H9 (cell line): Measurements from ENCODE around the gene TMEM59L. TPM values are rescaled to one million over a fixed set of nuclear protein-coding genes. Genes with fewer than 3 reads are reported as not detected.

Experiments used
- DNase-seq: peaks from one replicate; pipeline ENCODE4 v3.0.0-alpha.2; 2017
- H2AFZ ChIP-seq: one replicate; pipeline ENCODE4 v1.6.1; 2013; ENCODE audit warnings: mild to moderate bottlenecking, low read length, control low read depth, moderate library complexity
- H2AK5ac ChIP-seq: 2 replicates; pipeline ENCODE4 v1.6.1; 2013; ENCODE audit warnings: low read length, control low read depth, mixed read lengths; ENCODE audit not compliant: insufficient read length
- H2BK120ac ChIP-seq: one replicate; pipeline ENCODE4 v1.6.1; 2013; ENCODE audit warnings: low read depth, mild to moderate bottlenecking, low read length, control low read depth, inconsistent platforms; ENCODE audit not compliant: poor library complexity, severe bottlenecking
- H2BK12ac ChIP-seq: 2 replicates; pipeline ENCODE4 v1.6.1; 2013; ENCODE audit warnings: low read length, control low read depth, mixed read lengths, low read depth; ENCODE audit not compliant: insufficient read length
- H2BK15ac ChIP-seq: 2 replicates; pipeline ENCODE4 v1.6.1; 2013; ENCODE audit warnings: low read depth, low read length, control low read depth
- H2BK20ac ChIP-seq: one replicate; pipeline ENCODE4 v1.6.1; 2013; ENCODE audit warnings: low read depth, mild to moderate bottlenecking, low read length, control low read depth, inconsistent platforms; ENCODE audit not compliant: poor library complexity, severe bottlenecking
- H2BK5ac ChIP-seq: 2 replicates; pipeline ENCODE4 v1.6.1; 2013; ENCODE audit warnings: low read length, control low read depth, mixed read lengths; ENCODE audit not compliant: insufficient read length
- H3K14ac ChIP-seq: 2 replicates; pipeline ENCODE4 v1.6.1; 2013; ENCODE audit warnings: low read length, control low read depth; ENCODE audit not compliant: insufficient read depth
- H3K18ac ChIP-seq: 2 replicates; pipeline ENCODE4 v1.6.1; 2013; ENCODE audit warnings: low read depth, mild to moderate bottlenecking, mixed read lengths, low read length, control low read depth; ENCODE audit not compliant: insufficient read length
- H3K23ac ChIP-seq: 2 replicates; pipeline ENCODE4 v1.6.1; 2013; ENCODE audit warnings: low read length, control low read depth, mixed read lengths, low read depth; ENCODE audit not compliant: insufficient read length
- H3K23me2 ChIP-seq: 2 replicates; pipeline ENCODE4 v1.6.1; 2013; ENCODE audit warnings: low read depth, mild to moderate bottlenecking, mixed read lengths, low read length, control low read depth; ENCODE audit not compliant: insufficient read length, poor library complexity, severe bottlenecking
- H3K27ac ChIP-seq: 2 replicates; pipeline ENCODE4 v1.5.1; 2013; ENCODE audit warnings: low read length, control low read depth, mixed read lengths, low read depth; ENCODE audit not compliant: insufficient read length
- H3K27me3 ChIP-seq: 2 replicates; pipeline ENCODE4 v1.6.1; 2013; ENCODE audit warnings: low read length, control low read depth, inconsistent platforms; ENCODE audit not compliant: insufficient read depth
- H3K4ac ChIP-seq: 2 replicates; pipeline ENCODE4 v1.6.1; 2013; ENCODE audit warnings: low read depth, mild to moderate bottlenecking, control low read depth, inconsistent platforms, low read length, moderate library complexity
- H3K4me1 ChIP-seq: 2 replicates; pipeline ENCODE4 v1.6.1; 2013; ENCODE audit warnings: low read length, control low read depth, inconsistent platforms; ENCODE audit not compliant: insufficient read depth
- H3K4me2 ChIP-seq: 2 replicates; pipeline ENCODE4 v1.6.1; 2013; ENCODE audit warnings: low read length, control low read depth, mixed read lengths; ENCODE audit not compliant: insufficient read length, insufficient read depth
- H3K56ac ChIP-seq: 2 replicates; pipeline ENCODE4 v1.6.1; 2013; ENCODE audit warnings: low read depth, mild to moderate bottlenecking, mixed read lengths, low read length, control low read depth; ENCODE audit not compliant: insufficient read length
- H3K79me1 ChIP-seq: 2 replicates; pipeline ENCODE4 v1.6.1; 2013; ENCODE audit warnings: low read depth, mild to moderate bottlenecking, moderate library complexity, low read length, control low read depth, inconsistent platforms; ENCODE audit not compliant: insufficient read depth, poor library complexity, severe bottlenecking
- H3K79me2 ChIP-seq: 2 replicates; pipeline ENCODE4 v1.6.1; 2013; ENCODE audit warnings: low read length, control low read depth, inconsistent platforms; ENCODE audit not compliant: insufficient read depth
- H3K9ac ChIP-seq: 2 replicates; pipeline ENCODE4 v1.6.1; 2013; ENCODE audit warnings: low read length, control low read depth, mixed read lengths; ENCODE audit not compliant: insufficient read length; ENCODE audit errors: extremely low read depth
- H3K9me3 ChIP-seq: one replicate; pipeline ENCODE4 v1.6.1; 2013; ENCODE audit warnings: low read depth, low read length, inconsistent platforms; ENCODE audit not compliant: control insufficient read depth
- H3T11ph ChIP-seq: one replicate; pipeline ENCODE4 v1.6.1; 2013; ENCODE audit warnings: mild to moderate bottlenecking, low read length, control low read depth, inconsistent platforms
- H4K20me1 ChIP-seq: one replicate; pipeline ENCODE4 v1.6.1; 2013; ENCODE audit not compliant: control insufficient read depth, insufficient read length, insufficient read depth
- H4K5ac ChIP-seq: 2 replicates; pipeline ENCODE4 v1.6.1; 2013; ENCODE audit warnings: low read depth, mild to moderate bottlenecking, mixed read lengths, low read length, control low read depth; ENCODE audit not compliant: insufficient read length
- H4K8ac ChIP-seq: replicated peaks from 2 replicates; pipeline ENCODE4 v1.6.1; 2013; ENCODE audit warnings: low read length, control low read depth, mixed read lengths, low read depth; ENCODE audit not compliant: insufficient read length
- H4K91ac ChIP-seq: 2 replicates; pipeline ENCODE4 v1.6.1; 2013; ENCODE audit warnings: low read depth, mild to moderate bottlenecking, moderate library complexity, mixed read lengths, low read length, control low read depth; ENCODE audit not compliant: insufficient read length
- H3K27ac Mint-ChIP-seq, 3 experiments: 2 replicates in 2 of 3; 3 replicates in 1 of 3; pipeline ENCODE4 v1.8.0; 2020 to 2021; ENCODE audit warnings: mixed read lengths in 3 of 3, mild to moderate bottlenecking in 1 of 3, moderate library complexity in 1 of 3
- H3K27me3 Mint-ChIP-seq: 2 replicates; pipeline ENCODE4 v1.8.0; 2021; ENCODE audit warnings: low read depth, mild to moderate bottlenecking, moderate library complexity, mixed read lengths
- H3K36me3 Mint-ChIP-seq, 3 experiments: 2 replicates in 2 of 3; 3 replicates in 1 of 3; pipeline ENCODE4 v1.8.0; 2020 to 2021; ENCODE audit warnings: low read depth in 3 of 3, mixed read lengths in 3 of 3; ENCODE audit not compliant: insufficient read depth in 1 of 3
- H3K4me1 Mint-ChIP-seq, 2 experiments: 2 replicates each; pipeline ENCODE4 v1.8.0; 2020; ENCODE audit warnings: mixed read lengths in 2 of 2
- H3K4me3 Mint-ChIP-seq, 2 experiments: 2 replicates in 1 of 2; 3 replicates in 1 of 2; pipeline ENCODE4 v1.8.0; 2020 to 2021; ENCODE audit warnings: mild to moderate bottlenecking in 2 of 2, mixed read lengths in 2 of 2, moderate library complexity in 1 of 2
- H3K9me3 Mint-ChIP-seq, 2 experiments: 2 replicates in 1 of 2; 3 replicates in 1 of 2; pipeline ENCODE4 v1.8.0; 2020; ENCODE audit warnings: mild to moderate bottlenecking in 2 of 2, mixed read lengths in 2 of 2, moderate library complexity in 1 of 2
- CTCF ChIP-seq: fragments of 200-600 bp; sonication (generic); conservative IDR thresholded peaks from 3 replicates; pipeline ENCODE4 v1.8.0; 2021; ENCODE audit warnings: antibody characterized with exemption, mild to moderate bottlenecking
- WGBS: extraction: QIAGEN DNeasy Blood & Tissue Kit; methylation state at CpG from one replicate; pipeline ENCODE4 v1.1.7; 2013; ENCODE audit warnings: missing lambda C conversion rate, low lambda C conversion rate, mixed read lengths; ENCODE audit not compliant: insufficient read length; ENCODE audit errors: extremely low coverage; 5-methylcytosine and 5-hydroxymethylcytosine counted together
- total RNA-seq: library from RNA; stranded (reverse); gene quantifications from 2 replicates; pipeline ENCODE4 v1.2.1, GENCODE V29; 2021

The TMEM59L gene
- total RNA-seq, 1 experiment from 2014 or later: 12.0 TPM

GRCh38 chr19:18656337-18657086, 43.8 kb downstream of the TMEM59L start:
- no peak overlapping the region for H2BK15ac ChIP-seq
- no peaks in the 10 kb centered on the region for H3K23me2 ChIP-seq
- H3K4ac ChIP-seq: no peak overlapping the region
- H2BK20ac ChIP-seq: no peak overlapping the region
- no peaks in the 10 kb centered on the region for H4K20me1 ChIP-seq
- no peak overlapping the region for H3K18ac ChIP-seq
- no peak for TF ChIP-seq CTCF
- peak overlapping the region; percentile 10 for H4K91ac ChIP-seq
- no peaks in the 10 kb centered on the region for H3K9me3 ChIP-seq
- no peak overlapping the region for H2BK5ac ChIP-seq
- peaks cover 4% of the 10 kb centered on the region for H3K27me3 Mint-ChIP-seq
- H4K5ac ChIP-seq: no peak overlapping the region
- no peak overlapping the region for H3K4me3 Mint-ChIP-seq
- H3K9ac ChIP-seq: no peak overlapping the region
- H3T11ph ChIP-seq: no peak overlapping the region
- no peak overlapping the region for H3K56ac ChIP-seq
- no peak overlapping the region for H3K27ac Mint-ChIP-seq
- DNase-seq: no peak
- peaks cover 0 to 4% (median 2%) of the 10 kb centered on the region in 3 experiments; a peak in 2 of 7 replicates for H3K36me3 Mint-ChIP-seq
- peaks cover 24 to 30% of the 10 kb centered on the region in 2 experiments for H3K4me1 Mint-ChIP-seq
- no peak overlapping the region for H4K8ac ChIP-seq
- no peak overlapping the region for H3K23ac ChIP-seq
- no peak overlapping the region for H2AK5ac ChIP-seq
- WGBS: no CpG with 5 or more reads among the region's 19 CpGs
- no peaks in the 10 kb centered on the region for H3K79me2 ChIP-seq
- no peaks in the 10 kb centered on the region for H3K27me3 ChIP-seq
- H3K4me1 ChIP-seq: no peaks in the 10 kb centered on the region; the same call in 1 of the 2 replicates
- H2BK120ac ChIP-seq: no peak overlapping the region
- H2BK12ac ChIP-seq: no peak overlapping the region
- no peaks in the 10 kb centered on the region for H3K79me1 ChIP-seq
- no peak overlapping the region; the same call in 1 of the 2 replicates for H3K14ac ChIP-seq
- no peak overlapping the region for H3K27ac ChIP-seq
- no peak overlapping the region for H2AFZ ChIP-seq
- no peaks in the 10 kb centered on the region; a peak in 1 of 5 replicates for H3K9me3 Mint-ChIP-seq
- no peak overlapping the region for H3K4me2 ChIP-seq
